GM18909 (cell line): ENCODE results near the gene LIME1.

ENCODE experiments used
- ATAC-seq: cut with Tn5 transposase; IDR thresholded peaks from one replicate; pipeline ENCODE4 v1.9.1; 2021; ENCODE audit warnings: mild to moderate bottlenecking; ENCODE audit not compliant: unreplicated experiment, poor library complexity

LIME1 gene

GRCh38 chr20:63747622-63748069, 11.2 kb downstream of the LIME1 start:
- ATAC-seq, result no peak

GRCh38 chr20:63748070-63748933, 11.8 kb downstream of the LIME1 start:
- ATAC-seq, result no peak

GRCh38 chr20:63748934-63749270, 12.4 kb downstream of the LIME1 start:
- ATAC-seq, result no peak

- no peak for ATAC-seq
Observed at GRCh38 chr20:63749597-63750508, 13.4 kb downstream of the LIME1 start.

GRCh38 chr20:63750807-63751470, 14.5 kb downstream of the LIME1 start:
- no peak for ATAC-seq

GRCh38 chr20:63751471-63752271, 15.2 kb downstream of the LIME1 start:
- no peak for ATAC-seq

GRCh38 chr20:63752411-63753101, 16.1 kb downstream of the LIME1 start:
- ATAC-seq, result no peak

- no peak for ATAC-seq
Observed at GRCh38 chr20:63753381-63753780, 16.9 kb downstream of the LIME1 start.

GRCh38 chr20:63754008-63754407, 17.5 kb downstream of the LIME1 start:
- no peak for ATAC-seq

GRCh38 chr20:63755933-63756647, 19.6 kb downstream of the LIME1 start:
- no peak for ATAC-seq

- ATAC-seq, result no peak
Observed at GRCh38 chr20:63756648-63756991, 20.2 kb downstream of the LIME1 start.

- no peak for ATAC-seq
Observed at GRCh38 chr20:63758152-63758551, 21.7 kb downstream of the LIME1 start.

GRCh38 chr20:63759377-63759901, 23.0 kb downstream of the LIME1 start:
- no peak for ATAC-seq

GRCh38 chr20:63765082-63765873, 28.8 kb downstream of the LIME1 start:
- no peak for ATAC-seq

- no peak for ATAC-seq
Observed at GRCh38 chr20:63765902-63766301, 29.4 kb downstream of the LIME1 start.

- no peak for ATAC-seq
Observed at GRCh38 chr20:63766695-63767426, 30.4 kb downstream of the LIME1 start.

- ATAC-seq, result no peak
Observed at GRCh38 chr20:63767456-63767855, 31.0 kb downstream of the LIME1 start.
